Prostate gland (tissue), 2 donors: ENCODE results near the gene OSBPL9. TPM values are rescaled to one million over a fixed set of nuclear protein-coding genes. Genes with fewer than 3 reads are reported as not detected.

Experiments used
- DNase-seq: peaks from one replicate; pipeline ENCODE4 v3.0.0-alpha.2; 2019; ENCODE audit warnings: low spot score
- H3K27ac ChIP-seq, 2 donors: fragments of 200-600 bp; sonication (generic); 2 replicates each; pipeline ENCODE4 v1.5.1; 2017 to 2019
- H3K27me3 ChIP-seq: fragments of 200-600 bp; sonication (generic); replicated peaks from 2 replicates; pipeline ENCODE4 v1.5.1; 2019; ENCODE audit not compliant: insufficient read depth
- H3K36me3 ChIP-seq, 2 donors: fragments of 200-600 bp; sonication (generic); 1 replicate in 1 of 2; 2 replicates in 1 of 2; pipeline versions ENCODE4 v1.5.1 to v1.8.1; 2017 to 2019
- H3K4me1 ChIP-seq: fragments of 200-600 bp; sonication (generic); replicated peaks from 2 replicates; pipeline ENCODE4 v1.5.1; 2019
- H3K4me3 ChIP-seq, 2 donors: fragments of 200-600 bp; sonication (generic); 2 replicates each; pipeline ENCODE4 v1.5.1; 2017 to 2019
- H3K9me3 ChIP-seq: fragments of 200-600 bp; sonication (generic); 2 replicates; pipeline ENCODE4 v1.5.1; 2017
- CTCF ChIP-seq, 4 experiments: fragments of 200-600 bp in 2 of 4; fragments of 450-650 bp in 2 of 4; sonication (generic) in 2 of 4; IDR thresholded peaks; 1 replicate in 3 of 4; 2 replicates in 1 of 4; pipeline ENCODE4 v1.5.1; 2016 to 2019; ENCODE audit warnings: antibody characterized with exemption in 4 of 4, mild to moderate bottlenecking in 2 of 4, moderate library complexity in 2 of 4
- POLR2A ChIP-seq: fragments of 450-650 bp; IDR thresholded peaks from one replicate; pipeline ENCODE4 v1.6.1; 2016; ENCODE audit warnings: antibody characterized with exemption, mild to moderate bottlenecking
- POLR2AphosphoS5 ChIP-seq: sonication (generic); formaldehyde crosslinking; IDR thresholded peaks from one replicate; pipeline ENCODE4 v1.6.1; 2017; ENCODE audit warnings: antibody characterized with exemption
- WGBS: methylation state at CpG from one replicate; pipeline ENCODE4 v1.1.5; 2018; 5-methylcytosine and 5-hydroxymethylcytosine counted together
- intact Hi-C: fragments of 100-400 bp; cut with DNase I; formaldehyde crosslinking; loops from one replicate; pipeline ENCODE4 v1.14.2; 2022
- total RNA-seq, 2 donors: library from RNA; depleted of rRNA; stranded (reverse); fragments of >200 nt; gene quantifications; one replicate each; pipeline ENCODE4 v1.1.0, GENCODE V29; 2016

The OSBPL9 gene
- total RNA-seq, 2 donors from 2014 or later, result 93.6 to 104 TPM

- H3K4me1 ChIP-seq, result no peaks in the 10 kb centered on the region
- H3K4me3 ChIP-seq, result no peak overlapping the region
- H3K27ac ChIP-seq, result no peak overlapping the region
- H3K9me3 ChIP-seq, result no peaks in the 10 kb centered on the region
- no peaks in the 10 kb centered on the region for H3K36me3 ChIP-seq
- no peaks in the 10 kb centered on the region for H3K27me3 ChIP-seq
- no peak for TF ChIP-seq POLR2AphosphoS5
- TF ChIP-seq POLR2A, result no peak
- no peak for TF ChIP-seq CTCF (IDR thresholded peaks at IDR 0.05)
- intact Hi-C loops, result no loop called here
- DNase-seq, result no peak
Observed at GRCh38 chr1:51753969-51754368, 137.1 kb downstream of the OSBPL9 start.

- Histone ChIP-seq H3K36me3 (no peaks in the 10 kb centered on the region), H3K9me3 (no peaks in the 10 kb centered on the region), H3K4me3 (no peak overlapping the region), H3K4me1 (no peaks in the 10 kb centered on the region), H3K27me3 (no peaks in the 10 kb centered on the region), H3K27ac (no peak overlapping the region)
- 97% methylated on average over 3 of the region's 3 CpGs for WGBS
- no peak for DNase-seq
- intact Hi-C loops, result no loop called here
- TF ChIP-seq CTCF (IDR thresholded peaks at IDR 0.05) (no peak), POLR2AphosphoS5 (no peak), POLR2A (no peak)
Observed at GRCh38 chr1:51754666-51755065, 137.8 kb downstream of the OSBPL9 start.

- Histone ChIP-seq H3K4me1 (no peaks in the 10 kb centered on the region), H3K9me3 (no peaks in the 10 kb centered on the region), H3K36me3 (no peaks in the 10 kb centered on the region), H3K27me3 (no peaks in the 10 kb centered on the region), H3K27ac (no peak overlapping the region), H3K4me3 (no peak overlapping the region)
- WGBS, result 98% methylated on average over 7 of the region's 7 CpGs
- no peak for TF ChIP-seq POLR2AphosphoS5
- TF ChIP-seq POLR2A, result no peak
- no peak for TF ChIP-seq CTCF (IDR thresholded peaks at IDR 0.05)
- intact Hi-C loops, result no loop called here
- no peak for DNase-seq
Observed at GRCh38 chr1:51755437-51755836, 138.5 kb downstream of the OSBPL9 start.

GRCh38 chr1:51756290-51756689 is 139.4 kb downstream of the OSBPL9 start:
- H3K4me1 ChIP-seq, result no peaks in the 10 kb centered on the region
- H3K27me3 ChIP-seq, result no peaks in the 10 kb centered on the region
- H3K36me3 ChIP-seq, result no peaks in the 10 kb centered on the region
- intact Hi-C loops, result no loop called here
- TF ChIP-seq CTCF (IDR thresholded peaks at IDR 0.05) (no peak), POLR2A (no peak), POLR2AphosphoS5 (no peak)
- 96% methylated on average over 2 of the region's 2 CpGs for WGBS
- DNase-seq, result no peak
- H3K27ac ChIP-seq, result no peak overlapping the region
- H3K9me3 ChIP-seq, result no peaks in the 10 kb centered on the region
- no peak overlapping the region for H3K4me3 ChIP-seq

- Histone ChIP-seq H3K27ac (no peak overlapping the region), H3K36me3 (no peaks in the 10 kb centered on the region), H3K4me1 (no peaks in the 10 kb centered on the region), H3K27me3 (no peaks in the 10 kb centered on the region), H3K4me3 (no peak overlapping the region), H3K9me3 (no peaks in the 10 kb centered on the region)
- TF ChIP-seq CTCF (IDR thresholded peaks at IDR 0.05) (no peak), POLR2AphosphoS5 (no peak), POLR2A (no peak)
- intact Hi-C loops, result no loop called here
- DNase-seq, result no peak
- 63% methylated on average over 4 of the region's 4 CpGs for WGBS
Observed at GRCh38 chr1:51758310-51758709, 141.4 kb downstream of the OSBPL9 start.
